GM18511 (cell line): ENCODE results near the gene FAM118B.

Experiments
- ATAC-seq: cut with Tn5 transposase; IDR thresholded peaks from one replicate; pipeline ENCODE4 v1.9.1; 2021; ENCODE audit warnings: mild to moderate bottlenecking, moderate library complexity; ENCODE audit not compliant: unreplicated experiment

FAM118B gene

DNA sequence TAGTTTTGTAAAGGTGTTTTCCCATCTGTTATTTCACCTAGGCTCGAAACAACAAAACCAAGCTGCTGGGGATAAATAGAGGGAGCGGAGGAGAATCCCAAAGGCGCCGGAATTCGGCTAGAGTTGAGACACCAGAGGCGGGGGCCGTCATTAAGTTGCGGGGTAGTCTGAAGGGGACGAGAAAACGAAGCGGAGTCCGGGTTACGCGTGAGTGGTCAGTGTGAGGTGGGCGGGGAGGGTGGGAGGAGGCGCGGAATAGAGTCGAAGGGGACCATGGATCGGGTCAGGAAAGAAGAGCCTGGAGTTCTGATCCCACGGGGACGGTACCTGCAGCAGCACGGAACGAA lies 56.8 kb downstream of the FAM118B start:
- peak; percentile 8 for ATAC-seq

DNA sequence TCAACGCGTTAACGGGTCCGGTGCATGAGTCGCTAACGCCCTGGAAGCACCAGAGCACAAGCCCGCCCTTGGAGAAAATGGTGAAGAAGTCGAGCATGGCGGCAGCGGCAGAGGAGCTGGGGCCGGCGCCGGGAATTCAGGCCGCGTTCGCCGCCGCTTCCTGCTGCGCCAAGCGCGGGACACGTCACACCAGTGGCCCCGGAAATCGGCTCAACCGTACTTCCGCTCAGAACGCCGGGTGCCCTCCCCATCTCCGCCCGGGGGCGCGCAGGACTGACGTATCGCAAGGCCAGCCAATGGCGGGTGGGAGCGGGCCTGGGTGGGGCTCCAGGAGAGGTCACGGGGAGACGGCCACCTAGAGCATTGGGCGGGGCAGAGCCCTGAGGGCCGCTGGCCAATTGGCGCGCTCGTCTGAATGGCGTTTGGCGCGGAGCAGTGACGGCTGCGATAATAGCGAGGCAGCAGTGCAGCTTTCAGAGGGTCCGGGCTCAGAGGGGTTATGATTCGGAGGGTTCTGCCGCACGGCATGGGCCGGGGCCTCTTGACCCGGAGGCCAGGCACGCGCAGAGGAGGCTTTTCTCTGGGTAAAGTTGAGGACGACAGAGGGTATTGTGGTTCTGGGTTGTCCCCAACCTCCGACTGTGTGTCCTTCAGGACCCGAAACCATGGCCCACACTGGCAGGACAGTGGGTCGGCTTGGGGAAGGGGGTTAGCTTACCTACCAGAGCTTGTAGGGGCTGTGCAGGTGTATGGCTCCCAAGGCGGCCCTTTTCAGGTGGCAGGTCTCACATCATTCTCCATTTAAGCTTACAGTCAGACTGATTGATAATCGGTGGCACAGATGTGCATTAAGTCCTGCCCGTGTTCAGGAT lies 57.4 kb downstream of the FAM118B start, which contains the start of the genes FOXRED1 and SRPRA:
Gene FOXRED1 (plus strand): TSS at position 447 of the 872 bp plus-strand sequence. CDS start 53 bp downstream, at position 500.
Gene SRPRA (minus strand): TSS at position 188 of the 872 bp plus-strand sequence. CDS start 91 bp downstream, at position 97.
- peak; percentile 99 for ATAC-seq

DNA sequence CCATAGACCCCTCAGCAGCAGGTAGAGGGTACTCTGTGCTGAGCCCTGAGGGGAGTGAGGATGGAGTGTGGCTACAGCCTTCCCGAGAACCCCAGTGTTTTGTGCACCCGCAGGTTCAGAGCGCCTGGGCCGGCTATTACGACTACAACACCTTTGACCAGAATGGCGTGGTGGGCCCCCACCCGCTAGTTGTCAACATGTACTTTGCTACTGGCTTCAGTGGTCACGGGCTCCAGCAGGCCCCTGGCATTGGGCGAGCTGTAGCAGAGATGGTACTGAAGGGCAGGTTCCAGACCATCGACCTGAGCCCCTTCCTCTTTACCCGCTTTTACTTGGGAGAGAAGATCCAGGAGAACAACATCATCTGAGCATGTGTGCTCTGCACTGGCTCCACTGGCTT lies 65.7 kb downstream of the FAM118B start:
- ATAC-seq, result no peak

DNA sequence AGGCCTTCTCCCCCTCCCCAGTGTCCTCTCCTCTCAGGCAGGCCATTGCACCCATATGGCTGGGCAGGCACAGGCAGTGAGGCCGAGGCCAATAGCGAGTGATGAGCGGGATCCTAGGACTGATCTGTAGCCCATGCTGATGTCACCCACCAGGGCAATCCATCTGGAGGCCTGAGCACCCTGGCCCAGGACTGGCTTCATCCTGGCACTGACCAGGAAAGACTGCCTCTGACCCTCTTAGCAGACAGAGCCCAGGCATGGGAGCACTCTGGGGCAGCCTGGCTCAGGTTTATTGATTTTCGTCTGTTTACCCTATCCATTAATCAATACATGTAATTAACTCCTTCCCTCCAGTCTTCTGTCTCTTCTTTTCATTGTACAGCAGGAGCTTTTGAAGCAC lies 66.2 kb downstream of the FAM118B start:
- ATAC-seq, result no peak

DNA sequence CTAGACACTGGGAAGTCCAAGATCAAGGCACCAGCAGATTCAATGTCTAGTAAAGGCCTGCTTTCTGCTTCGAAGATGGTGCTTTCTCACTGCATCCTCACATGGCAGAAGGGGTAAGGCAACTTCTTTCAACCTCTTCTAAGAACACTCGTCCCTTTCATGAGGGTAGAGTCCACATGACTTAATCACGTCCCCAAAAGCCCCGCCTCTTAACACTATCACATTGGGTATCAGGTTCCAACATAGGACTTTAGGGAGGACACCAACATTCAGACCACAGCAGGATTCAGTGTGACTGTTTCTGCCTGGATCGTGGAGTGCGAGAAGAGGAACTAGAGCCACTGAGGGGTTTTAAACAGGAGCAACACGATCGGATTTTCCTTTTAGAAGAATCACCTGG lies 67.6 kb downstream of the FAM118B start:
- no peak for ATAC-seq

DNA sequence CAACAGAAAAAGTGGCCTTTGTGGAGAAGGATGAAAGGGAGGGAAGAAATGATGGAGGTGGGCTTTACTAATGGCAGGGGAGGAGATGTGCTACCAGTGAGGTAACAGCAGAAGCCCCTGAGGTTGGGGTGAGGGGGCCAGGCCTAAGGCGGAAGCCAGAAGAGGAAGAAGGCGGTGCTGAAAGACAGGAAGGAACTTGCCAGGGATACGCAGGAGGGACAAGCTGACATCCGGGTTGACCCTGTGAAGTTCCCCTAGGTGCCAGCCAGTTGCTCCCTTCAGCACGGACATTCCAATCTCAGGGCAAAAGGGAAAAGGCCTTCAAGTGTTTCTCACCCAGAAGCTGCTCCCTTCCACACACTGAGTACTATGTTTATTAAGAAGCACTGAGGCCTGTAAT lies 69.0 kb downstream of the FAM118B start:
- ATAC-seq, result no peak

DNA sequence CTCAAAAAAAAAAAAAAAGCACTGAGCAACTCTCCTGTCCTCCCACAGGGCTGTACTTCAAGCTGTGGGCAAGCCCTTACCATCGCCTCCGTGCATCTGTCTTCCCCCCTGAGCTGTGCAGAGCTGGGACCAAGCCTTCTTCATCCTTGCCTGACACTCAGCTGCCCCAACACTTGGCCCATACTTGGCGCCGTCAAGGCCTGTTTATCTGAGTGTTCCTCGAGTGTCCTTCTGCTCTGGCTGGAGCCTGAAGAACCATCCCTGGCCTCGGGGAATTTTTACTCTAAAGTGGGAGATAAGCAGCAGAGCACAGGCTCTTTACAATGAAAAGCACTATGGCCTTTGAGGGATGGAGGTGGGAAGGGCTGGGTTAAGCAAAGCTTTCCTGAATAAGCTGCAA lies 69.7 kb downstream of the FAM118B start:
- ATAC-seq, result no peak

DNA sequence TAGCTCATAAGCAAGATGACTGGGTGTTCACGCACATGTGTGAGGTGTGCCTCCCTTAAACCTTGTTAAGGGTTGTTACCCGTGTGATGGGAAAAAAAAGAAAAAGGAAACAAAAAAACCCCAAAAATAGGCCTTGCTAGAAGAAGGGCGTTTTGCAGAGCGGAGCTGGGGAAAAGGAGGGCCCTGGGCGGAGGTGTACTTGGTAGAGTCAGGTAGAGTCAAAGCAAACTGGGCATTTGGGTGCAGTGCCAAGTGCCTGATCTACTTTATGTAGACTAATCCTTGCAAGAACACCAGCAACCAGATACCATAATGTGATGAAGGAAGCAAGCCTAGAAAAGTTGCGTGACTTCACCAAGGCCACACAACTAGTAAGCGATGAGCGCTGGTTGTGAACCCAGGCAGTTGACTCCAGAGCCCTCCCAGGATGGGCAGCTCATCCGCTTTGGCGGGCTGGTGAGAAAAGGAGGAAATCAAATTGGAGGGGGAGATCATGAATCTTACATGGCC lies 70.1 kb downstream of the FAM118B start:
- ATAC-seq, result no peak

DNA sequence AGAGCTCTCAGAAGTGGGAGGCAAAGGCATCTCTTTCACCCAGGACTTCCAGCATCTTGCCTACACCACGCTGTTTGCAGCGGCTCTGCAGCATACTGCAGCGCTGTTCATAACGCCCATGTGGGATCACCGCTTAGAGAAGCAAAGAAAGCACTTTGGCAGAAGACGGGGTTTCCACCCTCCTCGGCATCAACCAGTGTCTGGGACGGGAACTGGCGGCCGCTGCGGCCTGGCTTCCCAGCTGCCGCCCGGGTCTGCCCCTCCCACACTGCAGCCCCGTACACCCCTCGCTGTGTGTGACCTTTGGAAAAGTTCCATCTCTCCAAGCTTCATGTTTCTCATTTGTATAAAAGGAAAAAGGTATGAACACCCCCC lies 70.8 kb downstream of the FAM118B start:
- peak; percentile 38 for ATAC-seq

DNA sequence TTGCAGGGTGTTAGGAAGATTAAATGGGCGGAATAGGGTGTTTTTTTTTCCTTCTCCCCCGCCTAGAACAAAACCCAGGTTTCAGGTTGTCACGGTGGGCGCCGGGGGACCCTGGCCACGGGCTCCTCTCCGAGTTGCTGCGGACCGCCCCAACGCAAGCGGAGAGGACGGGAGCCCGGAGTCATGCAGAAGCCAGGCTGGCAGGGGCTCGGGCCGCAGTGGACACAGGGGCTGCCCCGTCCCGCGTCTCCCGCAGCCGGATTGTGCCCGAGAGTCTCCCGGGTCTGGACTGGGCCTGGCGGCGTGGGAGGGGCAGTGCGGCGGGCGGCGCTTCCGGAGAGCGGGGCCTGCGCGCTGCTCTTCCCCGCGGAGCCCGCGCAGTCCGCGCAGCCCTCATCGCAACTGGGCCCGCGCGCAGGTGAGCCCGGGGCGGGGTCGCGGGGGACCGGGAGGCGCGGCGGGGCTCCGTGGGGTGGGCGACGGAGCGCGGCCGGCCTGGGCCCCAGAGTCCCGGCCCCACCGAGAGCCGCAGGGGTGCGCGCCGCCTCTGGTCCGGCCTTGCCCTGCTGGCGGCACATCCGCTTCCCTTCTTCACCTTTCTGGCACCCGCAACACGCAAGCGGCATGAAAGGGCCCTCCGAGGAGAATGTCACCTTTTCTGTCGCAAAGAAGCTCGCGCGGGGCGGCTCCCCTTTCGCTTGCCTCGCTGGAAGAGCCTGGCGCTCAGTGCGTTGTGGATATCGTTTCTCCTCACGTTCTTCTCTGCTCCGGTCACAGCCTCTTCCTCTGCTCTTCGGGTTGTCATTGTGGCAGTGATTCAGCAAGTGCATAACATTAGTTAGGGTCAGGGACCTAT lies 71.4 kb downstream of the FAM118B start, which contains the start of gene TIRAP:
Gene TIRAP (plus strand): TSS at position 358 of the 856 bp plus-strand sequence. CDS start 7,802 bp downstream, outside the sequence.
- ATAC-seq, result peak; percentile 76

DNA sequence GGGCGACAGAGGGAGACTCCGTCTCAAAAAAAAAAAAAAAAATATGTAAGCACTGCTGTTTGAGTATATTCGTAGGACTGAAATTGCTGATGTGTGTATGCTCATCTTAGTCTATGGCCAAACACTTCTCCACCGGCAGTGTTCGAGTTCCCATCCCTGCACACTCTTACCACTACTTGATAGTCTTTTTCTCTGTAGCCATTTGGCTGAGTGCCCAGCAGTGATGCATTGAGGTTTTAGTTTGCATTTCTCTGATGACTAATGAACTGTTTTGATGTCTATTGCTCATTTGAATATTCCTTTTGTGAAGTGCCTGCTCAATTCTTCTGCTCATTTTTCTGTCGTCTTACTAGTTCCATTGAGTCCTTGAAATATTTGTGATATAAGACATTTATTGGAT lies 73.2 kb downstream of the FAM118B start:
- peak; percentile 53 for ATAC-seq

DNA sequence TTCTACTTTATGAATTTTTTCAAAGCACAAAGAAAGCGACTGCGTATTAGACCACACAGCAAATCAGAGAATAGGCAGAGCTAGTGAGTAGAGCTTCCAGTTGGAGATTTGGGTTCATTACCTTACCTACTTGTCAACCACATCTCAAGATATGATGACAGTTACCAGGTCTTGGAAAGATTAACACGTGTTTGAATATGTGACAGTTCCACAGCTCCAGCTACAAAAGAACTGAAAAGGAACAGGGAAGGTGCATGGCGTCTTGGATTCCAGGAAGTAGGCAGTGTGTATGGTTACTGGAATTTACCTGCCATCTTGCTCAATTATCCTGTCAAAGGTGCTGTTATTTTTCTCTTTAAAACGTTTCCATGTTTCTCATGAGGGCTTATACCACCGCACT lies 76.7 kb downstream of the FAM118B start:
- no peak for ATAC-seq

DNA sequence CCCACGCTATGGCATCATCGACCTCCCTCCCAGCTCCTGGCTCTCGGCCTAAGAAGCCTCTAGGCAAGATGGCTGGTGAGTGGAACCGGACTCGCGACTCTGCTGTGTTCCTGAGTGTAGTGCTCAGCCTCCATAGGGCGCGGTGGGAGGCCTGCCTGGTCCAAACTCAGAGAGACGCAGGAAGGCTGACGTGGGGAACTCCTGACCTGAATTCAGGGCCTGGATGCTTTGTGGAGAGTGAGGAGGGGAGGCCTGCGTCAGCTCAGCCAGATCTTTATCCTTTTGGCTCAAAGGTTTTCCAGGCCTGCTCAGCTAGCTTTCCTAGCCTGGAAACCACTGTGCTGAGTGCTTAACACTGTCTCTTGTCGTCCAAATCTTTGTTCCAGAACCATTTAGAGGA lies 79.3 kb downstream of the FAM118B start:
- ATAC-seq, result no peak

DNA sequence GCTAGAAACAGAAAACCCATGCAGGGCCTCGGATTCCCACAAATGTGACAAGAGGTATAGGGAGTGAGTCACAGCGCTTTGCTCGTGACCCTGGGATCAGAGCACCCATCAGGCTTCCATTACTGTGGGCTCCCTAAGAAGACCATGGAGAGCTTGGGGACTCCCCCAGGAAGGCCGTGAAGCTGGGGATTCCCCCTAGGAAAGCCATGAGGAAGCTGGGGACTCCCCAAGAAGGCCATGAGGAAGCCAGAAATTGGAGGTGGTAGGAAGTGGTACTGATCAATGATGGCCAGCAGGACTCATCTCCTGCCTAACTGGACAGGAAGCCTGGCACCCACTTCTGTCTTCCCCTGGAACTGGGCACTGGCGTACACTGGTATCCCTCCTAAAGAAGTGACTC lies 82.1 kb downstream of the FAM118B start:
- peak; percentile 57 for ATAC-seq

DNA sequence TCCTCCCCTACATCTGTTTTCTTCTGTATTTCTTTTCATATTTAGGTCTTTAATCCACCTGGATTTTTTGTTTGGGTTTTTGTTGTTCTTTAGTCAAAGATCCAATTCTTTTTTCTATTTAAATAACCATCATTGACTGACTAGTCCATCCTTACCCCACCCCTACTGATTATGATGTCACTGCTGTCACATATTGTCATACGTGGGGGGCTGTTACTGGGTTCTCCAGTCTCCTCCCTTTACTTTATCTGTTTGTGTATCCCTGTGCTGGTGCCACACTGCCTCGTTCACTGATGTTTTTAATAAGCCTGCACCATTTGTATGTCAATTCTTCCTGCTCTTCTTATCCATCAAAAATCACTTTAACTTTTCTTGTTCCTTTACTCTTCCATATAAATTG lies 85.4 kb downstream of the FAM118B start:
- ATAC-seq, result no peak

DNA sequence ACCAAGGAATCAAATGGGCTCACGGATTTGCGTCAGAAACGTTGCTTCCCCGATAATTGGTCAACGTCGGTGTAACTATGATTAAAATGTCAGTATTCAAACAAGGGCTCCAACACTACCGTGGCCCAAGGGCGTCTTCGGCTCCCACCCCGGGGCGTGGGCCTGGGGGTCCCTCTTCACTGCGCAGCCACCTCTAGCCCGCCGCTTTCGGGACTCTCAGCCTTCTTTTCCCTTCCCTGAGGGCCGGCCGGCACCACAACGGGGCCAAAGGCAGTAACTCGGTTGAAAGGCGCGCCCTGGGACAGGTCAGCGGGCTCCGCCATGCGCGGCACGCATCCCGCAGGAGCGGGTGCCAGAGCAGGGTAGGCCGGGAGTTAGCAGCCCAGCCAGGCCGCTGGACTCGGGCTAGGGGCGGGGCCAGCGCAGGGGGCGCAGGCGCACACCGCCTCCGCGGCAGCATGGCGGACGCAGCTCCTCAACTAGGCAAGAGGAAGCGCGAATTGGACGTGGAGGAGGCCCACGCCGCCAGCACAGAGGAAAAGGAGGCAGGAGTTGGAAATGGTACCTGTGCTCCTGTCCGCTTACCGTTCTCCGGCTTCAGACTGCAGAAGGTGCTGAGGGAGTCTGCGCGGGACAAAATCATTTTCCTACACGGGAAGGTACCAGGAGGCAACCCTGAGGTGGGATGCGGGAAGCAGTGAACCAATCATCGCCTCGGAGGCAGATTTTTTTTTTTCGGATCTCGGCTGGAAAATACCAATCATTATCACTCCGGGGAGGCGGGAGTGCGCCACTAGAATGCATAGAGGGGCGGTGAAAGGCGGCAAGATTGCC lies 92.3 kb downstream of the FAM118B start, which contains the start of gene DCPS:
Gene DCPS (plus strand): TSS at position 438 of the 834 bp plus-strand sequence. CDS start 21 bp downstream, at position 459.
- peak; percentile 91 for ATAC-seq

DNA sequence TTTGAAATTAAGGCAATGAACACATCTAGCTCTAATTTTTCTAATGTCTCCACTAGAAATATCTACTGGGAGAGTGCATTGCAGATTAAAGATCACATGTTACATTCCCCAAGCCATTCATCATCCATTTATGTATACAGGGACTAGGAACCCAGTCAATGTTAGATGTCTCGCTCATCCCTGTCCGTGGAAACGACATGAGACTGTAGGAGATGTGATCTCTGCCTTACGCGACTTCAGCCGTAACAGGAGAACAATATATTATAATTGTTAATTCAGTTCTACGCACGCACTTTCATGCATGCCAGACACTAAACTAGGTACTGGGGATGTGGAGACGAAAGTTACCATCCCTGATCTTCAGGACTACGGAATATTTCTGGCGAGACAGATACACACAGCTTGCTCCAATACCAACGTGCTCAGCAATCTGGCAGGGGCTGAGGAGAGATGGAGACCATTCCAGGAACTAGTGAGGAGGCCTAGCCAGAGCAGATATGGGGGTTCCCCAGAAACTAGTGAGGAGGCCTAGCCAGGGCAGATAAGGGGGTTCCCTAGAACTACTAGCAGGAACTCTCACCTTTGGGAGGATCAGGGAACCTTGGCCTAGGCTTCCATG lies 93.0 kb downstream of the FAM118B start:
- peak; percentile 28 for ATAC-seq

DNA sequence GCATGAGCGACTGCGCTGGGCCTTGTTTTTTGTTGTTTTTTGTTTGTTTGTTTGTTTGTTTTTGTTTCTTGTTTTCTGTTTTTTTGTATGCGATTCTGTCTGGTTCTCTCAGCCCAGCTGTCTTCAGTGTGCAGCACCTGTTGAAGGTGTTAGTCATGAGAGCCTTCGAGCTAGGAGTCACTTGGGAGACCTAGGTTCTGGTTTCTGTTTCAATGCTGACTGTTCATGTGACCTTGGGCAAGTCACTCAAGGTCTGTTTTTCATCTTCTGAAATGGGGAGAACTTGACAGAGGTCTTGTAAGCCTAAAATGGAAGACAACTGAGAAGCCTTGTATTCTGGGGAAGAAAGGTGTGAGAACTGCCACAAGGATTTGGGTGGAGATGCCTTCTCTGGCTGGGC lies 94.1 kb downstream of the FAM118B start:
- peak; percentile 57 for ATAC-seq

DNA sequence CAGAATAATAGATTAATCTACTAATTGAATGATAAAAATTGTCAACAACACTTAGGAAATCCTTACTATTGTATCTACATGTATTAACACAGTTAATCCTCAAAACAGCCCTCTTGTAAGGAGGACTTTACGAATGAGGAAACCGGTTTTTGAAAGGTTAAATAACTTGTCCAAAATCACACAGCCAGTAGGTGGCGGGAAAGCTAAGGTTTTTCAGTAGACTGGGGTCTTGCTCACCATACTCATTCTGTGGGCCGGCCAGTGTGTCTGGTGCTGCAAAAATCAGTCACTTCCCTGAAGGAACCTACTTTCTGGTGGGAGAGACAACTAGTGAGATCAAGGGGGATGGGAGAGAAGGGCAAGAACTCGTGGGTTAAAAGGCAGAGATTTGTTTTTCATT lies 96.1 kb downstream of the FAM118B start:
- no peak for ATAC-seq

DNA sequence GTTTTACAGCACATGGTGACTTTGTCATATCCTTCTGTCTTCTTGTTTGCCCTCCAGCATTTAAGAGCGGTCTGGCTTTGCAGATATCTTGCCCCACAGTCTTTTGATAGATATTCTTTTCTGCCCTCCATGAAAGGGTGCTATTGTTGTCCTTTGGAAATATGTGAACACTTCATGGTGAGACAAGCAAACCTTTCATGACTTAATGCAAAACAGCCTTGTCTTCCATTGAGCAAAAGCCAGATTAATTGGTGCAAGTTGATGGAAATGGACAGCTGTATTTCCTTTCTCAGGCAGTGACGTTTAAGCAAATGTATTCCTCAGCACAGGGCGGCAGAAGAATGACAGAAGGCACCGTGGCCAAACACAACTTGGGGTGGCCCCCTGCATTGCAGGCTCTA lies 96.7 kb downstream of the FAM118B start:
- no peak for ATAC-seq
